ENCODE results near the gene VASP.

VASP gene

DNA sequence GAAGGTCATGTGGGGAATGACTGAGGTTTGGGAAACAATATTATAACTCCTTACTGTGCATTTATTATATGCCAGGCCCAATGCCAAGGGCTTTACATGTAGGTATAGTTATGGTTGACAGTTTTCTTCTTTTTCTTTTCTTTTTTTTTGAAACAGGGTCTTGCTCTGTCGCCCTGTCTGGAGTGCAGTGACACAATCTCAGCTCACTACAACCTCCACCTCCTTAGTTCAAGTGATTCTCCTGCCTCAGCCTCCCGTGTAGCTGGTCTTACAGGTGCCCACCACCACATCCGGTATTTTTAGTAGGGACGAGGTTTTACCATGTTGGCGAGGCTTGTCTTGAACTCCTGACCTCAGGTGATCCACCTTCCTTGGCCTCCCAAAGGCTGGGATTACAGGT is 24.2 kb upstream of the VASP start:
- no peak overlapping the region for H3K4me3 ChIP-seq (ENCODE audit: low read depth, low read length)
- DNase-seq (ENCODE audit: low read depth): no peak
- TF ChIP-seq POLR2A (IDR thresholded peaks at IDR 0.05; ENCODE audit: extremely low read depth, insufficient read length) (no peak), MYC (IDR thresholded peaks at IDR 0.05; ENCODE audit: low read depth, low read length) (no peak)
- TF ChIP-seq, protein P1, sequence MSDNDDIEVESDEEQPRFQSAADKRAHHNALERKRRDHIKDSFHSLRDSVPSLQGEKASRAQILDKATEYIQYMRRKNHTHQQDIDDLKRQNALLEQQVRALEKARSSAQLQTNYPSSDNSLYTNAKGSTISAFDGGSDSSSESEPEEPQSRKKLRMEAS (IDR thresholded peaks at IDR 0.05; ENCODE audit: low read depth, low read length): no peak
- TF ChIP-seq, protein P2, sequence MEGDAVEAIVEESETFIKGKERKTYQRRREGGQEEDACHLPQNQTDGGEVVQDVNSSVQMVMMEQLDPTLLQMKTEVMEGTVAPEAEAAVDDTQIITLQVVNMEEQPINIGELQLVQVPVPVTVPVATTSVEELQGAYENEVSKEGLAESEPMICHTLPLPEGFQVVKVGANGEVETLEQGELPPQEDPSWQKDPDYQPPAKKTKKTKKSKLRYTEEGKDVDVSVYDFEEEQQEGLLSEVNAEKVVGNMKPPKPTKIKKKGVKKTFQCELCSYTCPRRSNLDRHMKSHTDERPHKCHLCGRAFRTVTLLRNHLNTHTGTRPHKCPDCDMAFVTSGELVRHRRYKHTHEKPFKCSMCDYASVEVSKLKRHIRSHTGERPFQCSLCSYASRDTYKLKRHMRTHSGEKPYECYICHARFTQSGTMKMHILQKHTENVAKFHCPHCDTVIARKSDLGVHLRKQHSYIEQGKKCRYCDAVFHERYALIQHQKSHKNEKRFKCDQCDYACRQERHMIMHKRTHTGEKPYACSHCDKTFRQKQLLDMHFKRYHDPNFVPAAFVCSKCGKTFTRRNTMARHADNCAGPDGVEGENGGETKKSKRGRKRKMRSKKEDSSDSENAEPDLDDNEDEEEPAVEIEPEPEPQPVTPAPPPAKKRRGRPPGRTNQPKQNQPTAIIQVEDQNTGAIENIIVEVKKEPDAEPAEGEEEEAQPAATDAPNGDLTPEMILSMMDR (IDR thresholded peaks at IDR 0.05; ENCODE audit: low read depth, low read length): no peak

DNA sequence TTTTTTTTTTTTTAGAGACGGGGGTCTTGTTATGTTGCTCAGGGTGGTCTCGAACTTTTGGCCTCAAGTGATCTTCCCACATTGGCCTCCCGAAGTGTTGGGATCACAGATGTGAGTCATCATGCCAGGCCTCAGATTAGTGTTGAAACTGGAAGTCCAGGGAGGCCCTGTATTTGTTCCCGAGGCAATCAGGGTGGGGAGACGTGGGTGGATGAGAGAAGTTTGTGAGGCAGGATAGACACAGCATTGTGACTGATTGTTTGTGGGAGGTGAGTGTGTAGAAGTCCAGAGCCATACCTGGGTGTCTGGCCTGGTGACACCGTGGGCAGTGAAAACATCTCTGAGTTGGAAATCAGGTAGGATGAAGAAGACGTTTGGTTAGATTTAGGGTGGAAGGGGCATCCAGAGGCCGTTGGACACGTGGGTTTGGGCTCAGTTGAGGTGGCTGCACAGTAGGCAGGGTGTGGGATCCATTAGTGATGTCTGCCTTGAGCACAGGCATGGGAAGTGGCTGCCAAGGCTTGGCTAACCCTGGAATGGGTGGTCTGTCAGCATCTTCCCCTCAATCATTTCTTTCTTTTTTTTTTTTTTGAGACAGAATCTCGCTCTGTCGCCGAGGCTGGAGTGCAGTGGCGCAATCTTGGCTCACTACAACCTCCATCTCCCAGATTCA is 22.9 kb upstream of the VASP start:
- TF ChIP-seq POLR2A (IDR thresholded peaks at IDR 0.05; ENCODE audit: extremely low read depth, insufficient read length) (no peak), MYC (IDR thresholded peaks at IDR 0.05; ENCODE audit: low read depth, low read length) (no peak)
- TF ChIP-seq, protein P2 (IDR thresholded peaks at IDR 0.05; ENCODE audit: low read depth, low read length): no peak
- TF ChIP-seq, protein P1 (IDR thresholded peaks at IDR 0.05; ENCODE audit: low read depth, low read length): no peak
- no peak overlapping the region for H3K4me3 ChIP-seq (ENCODE audit: low read depth, low read length)
- DNase-seq (ENCODE audit: low read depth): no peak

- TF ChIP-seq POLR2A (IDR thresholded peaks at IDR 0.05; ENCODE audit: extremely low read depth, insufficient read length): no peak
- TF ChIP-seq, protein P2 (IDR thresholded peaks at IDR 0.05; ENCODE audit: low read depth, low read length): peak; percentile 71
- TF ChIP-seq, protein P1 (IDR thresholded peaks at IDR 0.05; ENCODE audit: low read depth, low read length): peak; percentile 36; the same call in 1 of the 2 replicates
- peak; percentile 43; the same call in 1 of the 2 replicates for TF ChIP-seq MYC (IDR thresholded peaks at IDR 0.05; ENCODE audit: low read depth, low read length)
- peak overlapping the region; percentile 52 for H3K4me3 ChIP-seq (ENCODE audit: low read depth, low read length)
- peak; percentile 91 for DNase-seq (ENCODE audit: low read depth)
These were observed 21.8 kb upstream of the VASP start for GRCh38 chr19:45485305-45486077.

DNA sequence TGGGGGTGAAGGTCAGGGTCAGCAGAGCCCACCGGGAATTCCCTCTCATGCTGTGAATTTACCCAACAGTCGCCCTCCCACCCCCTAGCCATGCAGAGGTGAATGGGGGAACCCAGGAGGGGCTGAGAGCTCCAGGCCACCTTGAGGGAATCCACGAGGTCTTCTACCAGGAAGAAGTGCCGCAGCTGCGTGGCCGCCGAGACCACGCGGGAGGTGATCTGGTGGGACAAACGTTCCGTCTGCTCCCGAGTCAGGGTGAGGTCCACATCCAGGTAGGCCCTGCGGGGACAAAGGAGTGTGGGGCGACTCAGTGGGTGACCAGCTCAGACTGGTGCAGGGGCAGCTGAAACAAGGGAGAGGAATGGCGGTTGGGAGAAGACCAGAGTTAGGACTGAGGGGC is 18.6 kb upstream of the VASP start:
- TF ChIP-seq, protein P1 (IDR thresholded peaks at IDR 0.05; ENCODE audit: low read depth, low read length): no peak
- TF ChIP-seq MYC (IDR thresholded peaks at IDR 0.05; ENCODE audit: low read depth, low read length): no peak
- TF ChIP-seq POLR2A (IDR thresholded peaks at IDR 0.05; ENCODE audit: extremely low read depth, insufficient read length): no peak
- TF ChIP-seq, protein P2 (IDR thresholded peaks at IDR 0.05; ENCODE audit: low read depth, low read length): no peak
- no peak for DNase-seq (ENCODE audit: low read depth)
- H3K4me3 ChIP-seq (ENCODE audit: low read depth, low read length): no peak overlapping the region

GRCh38 chr19:45489216-45489855 is 17.9 kb upstream of the VASP start:
- DNase-seq (ENCODE audit: low read depth): no peak
- H3K4me3 ChIP-seq (ENCODE audit: low read depth, low read length): no peak overlapping the region
- no peak for TF ChIP-seq POLR2A (IDR thresholded peaks at IDR 0.05; ENCODE audit: extremely low read depth, insufficient read length)
- TF ChIP-seq MYC (IDR thresholded peaks at IDR 0.05; ENCODE audit: low read depth, low read length): no peak
- TF ChIP-seq, protein P2 (IDR thresholded peaks at IDR 0.05; ENCODE audit: low read depth, low read length): no peak
- TF ChIP-seq, protein P1 (IDR thresholded peaks at IDR 0.05; ENCODE audit: low read depth, low read length): no peak
